ENCODE measurements around the gene NKX1-1. TPM values are rescaled to one million over a fixed set of nuclear protein-coding genes. Genes with fewer than 3 reads are reported as not detected.

Gene NKX1-1
- polyA plus RNA-seq, 1 donor from 2014 or later = not detected

- H3K4me2 ChIP-seq (ENCODE audit: low read length) = no peak overlapping the region
- H3K36me3 ChIP-seq (ENCODE audit: insufficient read depth, low read length) = no peaks in the 10 kb centered on the region
- no peaks in the 10 kb centered on the region for H3K9me2 ChIP-seq (ENCODE audit: insufficient read depth, low read length)
Measured at GRCh38 chr4:1359976-1360375, 46.3 kb downstream of the NKX1-1 start.

DNA sequence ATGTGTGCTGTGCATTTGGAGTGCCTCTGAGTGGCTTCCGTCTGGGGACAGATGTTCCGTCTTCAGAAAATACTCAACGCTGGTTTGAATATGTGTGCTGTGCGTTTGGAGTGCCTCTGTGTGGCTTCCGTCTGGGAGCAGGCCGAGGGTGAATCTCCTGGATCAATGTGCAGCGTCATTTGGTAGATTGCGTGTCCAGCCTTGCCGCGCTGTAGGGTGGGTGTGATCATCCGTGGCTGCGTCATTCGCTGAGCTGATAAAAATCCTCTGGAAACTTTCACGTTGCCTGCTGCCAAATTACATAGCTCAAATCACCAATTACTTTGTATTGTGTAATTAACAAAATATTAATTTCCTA lies 47.1 kb downstream of the NKX1-1 start:
- Histone ChIP-seq H3K36me3 (ENCODE audit: insufficient read depth, low read length) (no peaks in the 10 kb centered on the region), H3K9ac (ENCODE audit: low read length) (no peak overlapping the region), H2AFZ (ENCODE audit: low read depth, low read length) (no peak overlapping the region), H3K9me2 (ENCODE audit: insufficient read depth, low read length) (no peaks in the 10 kb centered on the region), H3K27ac (ENCODE audit: low read length) (no peak overlapping the region), H4K20me1 (ENCODE audit: insufficient read depth) (no peaks in the 10 kb centered on the region), H3K4me3 (ENCODE audit: low read length) (no peak overlapping the region), H3K27me3 (ENCODE audit: insufficient read depth, low read depth, low read length) (no peaks in the 10 kb centered on the region), H3K9me3 (ENCODE audit: low read length) (no peaks in the 10 kb centered on the region), H3K4me2 (ENCODE audit: low read length) (no peak overlapping the region), H3K79me2 (replicated peaks; ENCODE audit: insufficient read depth, low read length) (no peaks in the 10 kb centered on the region), H3F3A (ENCODE audit: insufficient read depth, low read length, poor library complexity, severe bottlenecking) (no peaks in the 10 kb centered on the region)
- TF ChIP-seq POLR2AphosphoS5 (IDR thresholded peaks at IDR 0.05) = no peak
- TF ChIP-seq REST (IDR thresholded peaks at IDR 0.05; ENCODE audit: borderline replicate concordance) = no peak
- no peak for TF ChIP-seq SMC3 (conservative IDR thresholded peaks at IDR 0.05; ENCODE audit: poor library complexity)
- TF ChIP-seq RAD21 (conservative IDR thresholded peaks at IDR 0.05) = no peak
- TF ChIP-seq EZH2 (IDR thresholded peaks at IDR 0.05; ENCODE audit: borderline replicate concordance, insufficient read depth, low read length, poor library complexity, severe bottlenecking) = no peak
- TF ChIP-seq EP300 (conservative IDR thresholded peaks at IDR 0.05; ENCODE audit: poor library complexity, severe bottlenecking) = no peak
- no peak for TF ChIP-seq TAF1 (IDR thresholded peaks at IDR 0.05; ENCODE audit: low read depth)
- TF ChIP-seq, protein P1, sequence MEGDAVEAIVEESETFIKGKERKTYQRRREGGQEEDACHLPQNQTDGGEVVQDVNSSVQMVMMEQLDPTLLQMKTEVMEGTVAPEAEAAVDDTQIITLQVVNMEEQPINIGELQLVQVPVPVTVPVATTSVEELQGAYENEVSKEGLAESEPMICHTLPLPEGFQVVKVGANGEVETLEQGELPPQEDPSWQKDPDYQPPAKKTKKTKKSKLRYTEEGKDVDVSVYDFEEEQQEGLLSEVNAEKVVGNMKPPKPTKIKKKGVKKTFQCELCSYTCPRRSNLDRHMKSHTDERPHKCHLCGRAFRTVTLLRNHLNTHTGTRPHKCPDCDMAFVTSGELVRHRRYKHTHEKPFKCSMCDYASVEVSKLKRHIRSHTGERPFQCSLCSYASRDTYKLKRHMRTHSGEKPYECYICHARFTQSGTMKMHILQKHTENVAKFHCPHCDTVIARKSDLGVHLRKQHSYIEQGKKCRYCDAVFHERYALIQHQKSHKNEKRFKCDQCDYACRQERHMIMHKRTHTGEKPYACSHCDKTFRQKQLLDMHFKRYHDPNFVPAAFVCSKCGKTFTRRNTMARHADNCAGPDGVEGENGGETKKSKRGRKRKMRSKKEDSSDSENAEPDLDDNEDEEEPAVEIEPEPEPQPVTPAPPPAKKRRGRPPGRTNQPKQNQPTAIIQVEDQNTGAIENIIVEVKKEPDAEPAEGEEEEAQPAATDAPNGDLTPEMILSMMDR (IDR thresholded peaks at IDR 0.05; ENCODE audit: poor library complexity, severe bottlenecking) = no peak
- no peak for TF ChIP-seq MXI1 (conservative IDR thresholded peaks at IDR 0.05; ENCODE audit: poor library complexity, severe bottlenecking)

More at GRCh38 chr4:1359976-1360375, 46.3 kb downstream of the NKX1-1 start:
- TF ChIP-seq RAD21 (conservative IDR thresholded peaks at IDR 0.05) = no peak
- Histone ChIP-seq H3K9me3 (ENCODE audit: low read length) (no peaks in the 10 kb centered on the region), H3K4me3 (ENCODE audit: low read length) (no peak overlapping the region), H3K79me2 (replicated peaks; ENCODE audit: insufficient read depth, low read length) (no peaks in the 10 kb centered on the region), H3K27ac (ENCODE audit: low read length) (no peak overlapping the region), H2AFZ (ENCODE audit: low read depth, low read length) (no peak overlapping the region), H4K20me1 (ENCODE audit: insufficient read depth) (no peaks in the 10 kb centered on the region), H3K9ac (ENCODE audit: low read length) (no peak overlapping the region), H3K27me3 (ENCODE audit: insufficient read depth, low read depth, low read length) (no peaks in the 10 kb centered on the region), H3F3A (ENCODE audit: insufficient read depth, low read length, poor library complexity, severe bottlenecking) (no peaks in the 10 kb centered on the region)

All from neural cell (in vitro differentiated cells).